Activated CD4-positive, alpha-beta T cell treated with anti-CD3 and anti-CD28 coated beads, Interleukin-2, amount 50 U/mL, for 1 hour (primary cell): ENCODE data around the gene ECHDC1.
"Not testable (repeated sequence)": the region's sequence is repeated elsewhere in the genome, so short reads cannot be mapped to it uniquely, and the experiment has no call there.

Experiments
- DNase-seq: peaks from one replicate; pipeline ENCODE4 v3.0.0-alpha.2; 2020

ECHDC1 gene

DNA sequence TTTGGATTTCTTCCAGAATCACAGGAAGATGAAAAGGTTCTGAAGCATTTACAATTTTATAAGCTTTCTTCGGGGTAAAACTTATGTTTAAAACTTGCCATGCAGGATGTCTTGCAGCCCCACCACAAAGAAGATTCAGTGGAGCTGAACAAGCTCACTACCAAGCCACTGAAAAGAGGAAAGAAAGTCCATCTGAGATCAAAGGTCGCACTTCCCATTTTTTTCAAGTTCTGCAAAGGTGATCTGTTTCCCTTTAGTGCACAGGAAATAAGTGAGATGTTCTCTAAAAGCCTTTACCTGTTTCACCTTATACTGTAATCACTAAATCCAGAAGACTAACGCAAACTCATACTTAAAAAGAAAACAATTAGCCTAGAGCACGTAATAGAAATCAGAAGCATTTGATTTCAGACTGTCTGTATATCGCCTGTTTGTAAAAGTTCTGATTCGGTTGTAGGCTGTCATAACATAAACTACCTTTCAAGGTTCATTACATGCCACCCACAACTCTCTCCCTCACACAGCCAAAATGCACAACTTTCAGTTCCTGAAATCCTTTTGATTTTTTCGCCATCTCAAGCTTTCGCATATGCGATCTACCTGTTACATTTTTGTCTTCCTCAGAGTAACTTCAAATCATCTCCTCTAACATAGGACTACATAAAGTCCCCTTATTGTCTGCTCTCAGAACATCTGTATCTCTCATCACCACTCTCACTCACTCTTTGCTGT is 1.8 kb downstream of the ECHDC1 start:
- no peak for DNase-seq

GRCh38 chr6:127340171-127340570 is 3.2 kb downstream of the ECHDC1 start:
- DNase-seq: no peak

DNA sequence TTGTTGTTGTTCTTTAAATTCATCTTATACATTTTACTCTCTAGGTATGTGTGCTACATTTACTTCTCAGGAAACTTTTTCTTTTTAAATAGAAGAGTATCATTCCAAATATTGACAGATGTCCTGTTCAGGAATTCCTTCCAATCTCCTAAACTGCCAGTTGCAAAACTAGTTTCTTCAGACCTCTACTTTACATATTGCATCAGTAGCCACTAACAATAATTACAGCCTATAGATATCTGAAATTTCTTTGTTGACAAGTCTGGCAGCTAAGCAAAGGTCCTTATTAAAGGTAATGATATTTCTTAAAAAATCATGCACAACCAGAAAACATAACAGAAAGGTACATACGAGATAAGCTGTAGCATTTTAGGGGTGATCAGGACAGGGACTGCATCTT is 4.5 kb downstream of the ECHDC1 start:
- DNase-seq: no peak

DNA sequence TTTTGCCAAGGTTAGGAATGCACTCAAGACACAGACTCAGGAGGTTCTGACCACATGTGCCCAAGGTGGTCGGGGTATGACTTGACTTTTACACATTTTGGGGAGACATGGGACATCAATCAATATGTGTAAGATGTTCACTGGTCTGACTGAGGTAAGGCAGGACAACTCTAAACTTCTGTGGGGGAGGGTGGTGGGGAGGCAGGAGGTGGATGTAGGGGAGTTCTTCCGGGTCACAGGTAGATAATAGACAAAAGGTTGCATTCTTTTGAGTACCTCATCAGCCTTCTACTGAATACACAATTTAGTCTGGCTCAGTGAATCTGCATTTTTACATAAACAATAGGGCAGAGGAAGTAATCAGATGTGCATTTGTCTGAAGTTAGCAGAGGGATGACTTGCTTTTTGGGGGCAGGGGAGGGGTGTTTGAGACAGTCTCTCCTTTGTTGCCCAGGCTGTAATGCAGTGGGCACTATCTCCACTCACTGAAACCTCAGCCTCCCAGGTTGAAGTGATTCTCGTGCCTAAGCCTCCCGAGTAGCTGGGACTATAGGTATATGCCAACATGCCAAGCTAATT is 10.9 kb downstream of the ECHDC1 start:
- no peak for DNase-seq

- DNase-seq: not testable (repeated sequence)
Observed at GRCh38 chr6:127331256-127331655, 12.2 kb downstream of the ECHDC1 start.

DNA sequence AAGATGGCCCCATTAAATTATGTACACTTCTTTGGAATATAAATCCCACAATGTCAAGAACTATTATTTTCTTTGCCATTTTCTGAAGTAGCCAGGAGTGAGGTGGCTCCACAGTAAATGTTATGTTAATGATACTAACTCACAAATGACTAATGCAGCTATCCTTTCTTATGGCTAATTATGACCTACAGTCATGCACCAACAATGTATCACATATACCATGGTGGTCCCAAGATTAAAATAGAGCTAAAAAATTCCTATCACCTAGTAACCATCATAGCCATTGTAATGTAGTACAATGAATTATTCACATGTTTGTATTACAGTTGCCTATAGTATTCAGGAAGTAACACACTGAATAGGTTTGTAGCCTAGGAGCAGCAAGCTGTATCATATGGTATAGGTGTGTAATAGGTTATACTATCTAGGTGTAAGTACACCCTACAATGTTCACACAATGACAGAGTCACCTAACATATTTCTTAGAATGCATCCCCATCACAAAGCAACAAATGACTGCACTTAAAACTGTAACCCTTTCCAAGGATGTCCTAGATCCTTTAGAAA is 15.3 kb downstream of the ECHDC1 start:
- DNase-seq: no peak

DNA sequence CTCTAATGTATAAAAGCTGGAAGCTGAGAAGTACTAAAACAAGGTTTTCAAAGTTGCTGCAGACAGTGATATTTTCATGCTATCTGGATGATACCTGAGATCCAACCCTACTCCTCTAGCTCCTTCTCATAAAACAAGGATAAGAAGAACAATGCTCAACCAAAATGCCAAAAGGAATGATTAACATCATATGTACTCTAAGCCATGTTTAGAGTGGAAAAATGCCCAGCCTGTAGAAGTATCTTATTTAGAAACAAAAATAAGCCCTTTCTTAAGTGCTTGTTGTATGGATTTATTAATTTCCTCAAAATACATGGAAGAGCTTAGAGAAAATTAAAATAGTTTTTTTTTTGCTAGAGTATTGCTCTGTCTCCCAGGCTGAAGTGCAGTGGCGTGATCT is 23.7 kb downstream of the ECHDC1 start:
- no peak for DNase-seq

- DNase-seq: no peak
Observed at GRCh38 chr6:127317388-127318128, 25.9 kb downstream of the ECHDC1 start.

DNA sequence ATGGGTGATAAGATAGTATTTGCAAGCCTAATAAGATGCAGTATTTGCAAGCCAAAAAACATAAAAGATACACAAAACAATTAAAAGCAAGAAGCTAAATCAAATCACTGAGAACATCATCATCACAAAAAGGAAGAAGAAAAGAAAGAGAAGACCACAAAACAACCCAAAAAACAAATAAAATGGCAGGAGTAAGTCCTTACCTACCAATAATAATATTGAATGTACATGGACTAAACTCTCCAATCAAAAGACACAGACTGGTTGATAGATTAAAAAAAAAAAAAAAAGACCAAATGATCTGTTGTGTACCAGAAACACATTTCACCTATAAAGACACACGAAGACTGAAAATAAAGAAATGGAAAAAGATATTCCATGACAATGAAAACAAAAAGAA is 37.7 kb downstream of the ECHDC1 start:
- DNase-seq: no peak

- DNase-seq: no peak
Observed at GRCh38 chr6:127303917-127304316, 39.5 kb downstream of the ECHDC1 start.

DNA sequence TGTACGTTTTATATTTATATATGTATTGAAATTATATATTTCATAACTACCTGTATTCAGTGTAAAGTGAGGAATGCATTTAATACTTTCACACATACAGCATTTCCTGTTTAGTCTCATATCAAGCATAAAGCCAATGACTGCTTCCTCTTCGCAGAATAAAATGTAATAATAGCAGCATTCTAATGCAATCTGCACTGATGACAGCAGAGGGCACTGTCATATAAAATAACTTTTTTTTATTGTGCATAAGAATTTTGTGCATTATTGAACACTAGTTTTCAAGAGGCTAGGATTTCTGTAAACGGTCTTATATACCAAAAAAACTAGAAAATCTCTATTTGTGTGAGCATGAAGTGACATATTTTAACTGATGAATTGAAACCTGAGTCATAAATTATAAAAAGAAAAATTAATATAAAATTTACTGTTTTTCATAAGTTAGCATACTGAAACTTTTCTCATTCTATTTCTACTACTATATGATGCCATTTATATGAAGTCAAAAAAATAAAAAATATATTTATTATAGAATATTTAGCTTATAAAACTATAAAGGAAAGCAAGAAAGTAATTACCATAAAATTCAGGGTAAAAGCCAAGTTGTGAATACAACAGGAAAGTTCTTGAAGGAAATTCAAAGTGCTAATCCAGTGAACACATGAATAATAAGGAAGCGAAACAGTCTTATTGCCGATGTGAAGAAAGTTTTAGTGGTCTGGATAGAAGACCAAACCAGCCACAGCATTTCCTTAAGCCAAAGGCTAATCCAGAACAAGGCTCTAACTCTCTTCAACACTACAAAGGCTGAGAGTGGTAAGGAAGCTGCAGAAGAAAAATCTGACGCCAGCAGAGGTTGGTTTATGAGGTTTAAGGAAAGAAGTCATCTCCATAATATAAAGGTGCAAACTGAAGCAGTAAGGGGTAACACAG is 40.4 kb downstream of the ECHDC1 start:
- DNase-seq: peak; percentile 46

DNA sequence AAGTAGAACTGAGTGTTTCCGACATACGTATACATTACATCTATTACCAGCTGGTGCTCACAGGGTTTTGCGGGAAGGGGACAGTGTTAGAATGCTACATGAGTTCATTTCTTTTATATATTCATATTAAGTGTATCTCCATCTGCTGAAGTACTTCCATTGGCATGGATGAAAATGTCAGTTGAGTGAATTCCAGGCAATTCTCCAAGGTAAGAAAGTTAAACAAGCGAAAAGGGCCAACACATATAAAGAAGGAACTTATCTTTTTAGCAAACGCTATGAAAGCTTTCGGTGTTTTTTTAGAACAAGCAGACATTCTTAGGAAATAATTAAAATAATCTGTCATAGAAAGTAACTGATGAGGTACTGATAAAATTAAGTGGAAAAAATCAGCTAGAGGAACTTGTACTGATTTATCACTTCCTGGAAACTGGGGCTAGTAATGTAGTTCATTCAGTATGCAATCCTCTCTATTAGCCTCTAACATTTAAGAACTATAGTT is 42.2 kb downstream of the ECHDC1 start:
- no peak for DNase-seq

DNA sequence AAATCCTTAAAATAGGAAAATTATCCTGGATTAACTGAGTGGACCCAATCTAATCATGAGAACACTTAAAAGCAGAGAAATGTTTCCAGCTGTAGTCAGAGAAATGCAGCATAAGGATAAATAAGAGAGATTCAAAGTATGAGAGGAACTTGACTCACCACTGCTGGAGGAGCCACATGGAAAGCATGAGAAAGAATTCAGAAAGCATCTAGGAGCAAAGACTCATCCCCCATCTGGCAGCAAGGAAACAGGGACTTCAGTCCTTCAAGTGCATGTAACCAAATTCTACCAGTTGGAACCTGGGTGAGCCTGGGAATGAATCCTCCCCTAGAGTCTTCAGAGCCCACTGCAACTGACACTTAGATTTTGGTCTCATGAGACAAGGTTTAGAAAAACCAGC is 43.0 kb downstream of the ECHDC1 start:
- DNase-seq: no peak

GRCh38 chr6:127299522-127300240 is 43.7 kb downstream of the ECHDC1 start:
- DNase-seq: no peak

- no peak for DNase-seq
Observed at GRCh38 chr6:127298475-127298874, 44.9 kb downstream of the ECHDC1 start.

- DNase-seq: no peak
Observed at GRCh38 chr6:127297502-127298070, 45.8 kb downstream of the ECHDC1 start.

DNA sequence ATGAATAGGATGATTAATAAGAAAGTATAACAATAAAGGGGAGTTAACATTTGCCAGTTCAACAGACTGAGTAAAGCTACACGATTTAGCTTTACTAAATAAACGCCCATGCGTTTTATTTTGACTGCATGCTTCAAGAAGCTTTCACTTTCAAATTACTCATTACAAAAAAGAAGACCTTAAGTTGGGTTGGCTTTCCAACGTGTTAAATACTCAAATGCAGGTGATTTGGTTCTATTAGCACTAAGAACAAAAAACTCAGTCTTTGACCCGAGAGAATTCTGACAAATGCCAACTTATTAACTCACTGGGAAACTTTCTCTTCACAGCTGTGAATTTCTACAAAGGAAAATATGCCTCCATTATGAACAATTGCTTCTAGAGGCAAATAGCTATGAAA is 51.9 kb downstream of the ECHDC1 start:
- DNase-seq: no peak

GRCh38 chr6:127290391-127291265 is 52.8 kb downstream of the ECHDC1 start:
- DNase-seq: no peak

DNA sequence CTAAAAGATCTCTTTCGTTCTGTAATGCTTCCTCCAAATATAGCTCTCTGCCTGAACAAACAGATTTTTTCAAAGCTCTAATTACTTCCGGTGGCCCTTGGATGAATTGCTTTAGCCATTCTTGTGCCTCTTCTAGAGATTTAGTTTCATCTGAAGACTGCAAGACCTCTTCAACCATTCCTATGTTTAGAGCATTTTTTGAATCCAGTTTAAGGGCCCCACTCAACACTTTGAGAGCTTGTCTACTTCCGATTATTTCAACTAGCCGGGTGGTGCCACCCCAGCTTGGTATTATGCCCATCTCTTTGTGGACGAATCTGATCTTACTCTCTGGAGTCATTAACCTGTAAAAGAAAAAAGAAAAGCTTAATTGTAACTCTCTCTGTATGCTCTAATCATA is 53.5 kb downstream of the ECHDC1 start:
- no peak for DNase-seq

GRCh38 chr6:127288705-127289104 is 54.7 kb downstream of the ECHDC1 start:
- no peak for DNase-seq
